NOMO-1 (cell line): ENCODE measurements around the gene KIF26B.
"Not testable (repeated sequence)": the region's sequence is repeated elsewhere in the genome, so short reads cannot be mapped to it uniquely, and the experiment has no call there.

Experiments
- DNase-seq, 2 experiments: peaks; one replicate each; lab custom pipeline; 2025; ENCODE audit not compliant: unreplicated experiment in 2 of 2; lab: John Stamatoyannopoulos, UW

KIF26B gene

DNA sequence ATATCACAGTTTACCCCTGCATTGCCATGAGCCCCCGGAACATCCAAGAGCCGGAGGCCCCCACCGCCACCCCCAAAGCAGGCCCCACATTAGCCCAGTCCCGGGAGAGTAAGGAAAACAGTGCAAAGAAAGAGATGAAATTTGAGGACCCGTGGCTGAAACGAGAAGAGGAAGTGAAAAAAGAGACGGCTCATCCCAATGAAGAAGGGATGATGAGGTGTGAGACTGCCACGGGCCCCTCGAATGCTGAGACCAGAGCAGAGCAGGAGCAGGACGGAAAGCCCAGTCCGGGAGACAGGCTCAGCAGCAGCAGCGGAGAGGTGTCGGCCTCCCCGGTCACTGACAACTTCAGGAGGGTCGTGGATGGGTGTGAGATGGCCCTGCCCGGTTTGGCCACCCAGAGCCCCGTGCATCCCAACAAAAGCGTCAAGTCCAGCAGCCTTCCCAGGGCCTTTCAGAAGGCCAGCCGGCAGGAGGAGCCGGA, 532.4 kb downstream of the KIF26B start:
- no peak for DNase-seq

DNA sequence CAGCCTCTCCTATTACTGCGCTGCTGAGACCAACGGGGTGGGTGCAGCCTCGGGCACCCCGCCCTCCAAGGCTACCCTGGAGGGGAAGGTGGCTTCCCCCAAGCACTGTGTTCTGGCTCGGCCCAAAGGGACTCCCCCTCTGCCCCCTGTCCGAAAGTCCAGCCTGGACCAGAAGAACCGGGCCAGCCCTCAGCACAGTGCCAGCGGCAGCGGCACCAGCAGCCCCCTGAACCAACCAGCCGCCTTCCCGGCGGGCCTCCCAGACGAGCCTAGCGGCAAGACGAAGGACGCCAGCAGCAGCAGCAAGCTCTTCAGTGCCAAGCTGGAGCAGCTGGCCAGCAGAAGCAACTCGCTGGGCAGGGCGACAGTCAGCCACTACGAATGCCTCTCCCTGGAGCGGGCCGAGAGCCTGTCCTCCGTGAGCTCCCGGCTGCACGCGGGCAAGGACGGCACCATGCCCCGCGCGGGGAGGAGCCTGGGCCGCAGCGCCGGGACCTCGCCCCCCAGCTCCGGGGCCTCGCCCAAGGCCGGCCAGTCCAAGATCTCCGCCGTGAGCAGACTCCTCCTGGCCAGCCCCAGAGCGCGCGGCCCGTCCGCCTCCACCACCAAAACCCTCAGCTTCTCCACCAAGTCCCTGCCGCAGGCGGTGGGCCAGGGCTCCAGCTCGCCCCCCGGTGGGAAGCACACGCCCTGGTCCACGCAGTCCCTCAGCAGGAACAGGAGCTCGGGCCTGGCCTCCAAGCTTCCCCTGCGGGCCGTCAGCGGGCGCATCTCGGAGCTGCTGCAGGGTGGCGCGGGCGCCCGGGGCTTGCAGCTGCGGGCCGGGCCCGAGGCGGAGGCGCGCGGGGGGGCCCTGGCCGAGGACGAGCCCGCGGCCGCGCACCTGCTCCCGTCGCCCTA, 533.1 kb downstream of the KIF26B start:
- no peak for DNase-seq

DNA sequence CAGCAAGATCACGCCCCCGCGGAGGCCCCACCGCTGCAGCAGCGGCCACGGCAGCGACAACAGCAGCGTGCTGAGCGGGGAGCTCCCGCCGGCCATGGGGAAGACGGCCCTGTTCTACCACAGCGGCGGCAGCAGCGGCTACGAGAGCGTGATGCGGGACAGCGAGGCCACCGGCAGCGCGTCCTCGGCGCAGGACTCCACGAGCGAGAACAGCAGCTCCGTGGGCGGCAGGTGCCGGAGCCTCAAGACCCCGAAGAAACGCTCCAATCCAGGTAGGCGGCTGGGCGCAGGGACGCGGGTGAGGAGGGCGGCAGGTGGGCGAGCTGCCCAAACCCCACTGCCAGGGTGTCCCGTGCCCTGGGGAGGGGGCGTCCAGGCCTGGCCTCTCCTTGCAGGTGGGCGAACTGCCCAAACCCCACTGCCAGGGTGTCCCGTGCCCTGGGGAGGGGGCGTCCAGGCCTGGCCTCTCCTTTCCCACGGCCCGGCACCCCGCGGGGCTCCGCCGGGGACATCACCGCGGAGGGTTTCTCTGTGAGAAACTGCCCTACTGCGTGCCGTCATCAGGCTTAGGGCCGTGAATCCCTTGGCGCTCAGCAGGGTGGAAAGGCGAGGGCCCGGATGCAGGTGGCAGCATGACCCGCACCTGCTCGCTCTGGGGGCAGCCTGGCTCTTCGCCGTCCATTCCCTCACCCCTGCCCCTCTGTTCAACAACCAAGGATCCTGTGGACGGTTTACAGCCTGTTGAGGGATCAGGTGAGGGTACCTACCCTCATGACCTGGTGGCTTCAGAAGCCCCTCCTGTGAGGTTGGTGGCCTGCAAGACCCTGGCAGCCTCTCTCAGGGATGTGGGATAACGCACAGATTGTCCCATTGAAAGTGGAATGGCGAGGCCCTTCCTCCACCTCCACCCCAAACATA, 534.0 kb downstream of the KIF26B start:
- no peak for DNase-seq

DNA sequence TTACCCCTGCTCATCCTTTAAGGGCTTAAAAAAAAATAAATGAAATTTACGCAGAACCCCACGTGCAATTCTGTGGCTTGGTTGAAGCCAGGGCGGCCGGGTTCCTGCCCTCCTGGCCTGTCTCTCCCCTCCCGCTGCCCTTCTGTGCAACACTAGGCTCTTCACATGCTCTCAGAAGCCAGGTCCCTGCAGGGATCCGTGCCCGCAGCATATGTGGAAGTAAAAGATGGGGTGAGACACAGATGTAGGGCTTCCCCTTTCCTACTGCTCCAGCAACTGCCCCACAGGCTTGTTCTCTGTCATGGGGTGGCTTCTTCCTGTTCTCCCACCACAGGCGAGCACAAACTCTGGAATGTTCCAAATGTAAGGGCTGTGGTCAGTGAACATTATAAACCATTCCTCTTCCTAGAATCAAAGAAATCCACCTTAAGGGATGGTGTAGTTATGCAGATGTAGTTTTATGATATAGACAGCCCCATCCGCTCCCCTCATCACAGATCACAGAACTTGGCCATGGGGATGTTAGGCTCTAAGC, 535.4 kb downstream of the KIF26B start:
- DNase-seq, result no peak

DNA sequence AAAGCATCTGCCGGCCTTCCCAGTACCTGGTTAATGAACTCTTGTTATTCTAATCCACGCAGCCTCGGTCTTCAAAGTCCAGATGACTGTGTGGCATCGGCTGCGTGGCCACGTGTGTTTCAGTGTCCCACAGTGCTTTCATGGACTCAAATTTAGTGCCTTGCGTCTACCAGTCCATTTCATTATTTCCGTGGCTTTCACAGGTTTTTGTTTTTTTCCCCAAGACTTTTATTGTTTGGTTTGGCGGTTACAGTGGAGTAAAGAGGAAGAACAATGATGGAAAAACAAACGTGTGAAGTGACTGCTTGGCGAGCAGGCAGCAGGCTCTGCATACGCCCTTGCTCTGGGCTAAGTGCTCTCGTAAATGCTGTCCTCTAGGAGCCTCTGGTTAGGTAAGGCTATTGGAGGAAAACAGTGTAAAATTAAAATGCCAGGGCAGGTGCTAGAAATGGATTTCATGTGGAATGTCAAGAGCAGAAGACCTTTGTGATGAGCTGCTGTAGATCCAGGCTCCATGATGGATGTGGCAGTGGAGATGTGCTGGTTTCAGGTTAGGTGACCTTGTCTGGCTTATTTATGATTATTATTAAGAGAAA, 536.3 kb downstream of the KIF26B start:
- no peak for DNase-seq

DNA sequence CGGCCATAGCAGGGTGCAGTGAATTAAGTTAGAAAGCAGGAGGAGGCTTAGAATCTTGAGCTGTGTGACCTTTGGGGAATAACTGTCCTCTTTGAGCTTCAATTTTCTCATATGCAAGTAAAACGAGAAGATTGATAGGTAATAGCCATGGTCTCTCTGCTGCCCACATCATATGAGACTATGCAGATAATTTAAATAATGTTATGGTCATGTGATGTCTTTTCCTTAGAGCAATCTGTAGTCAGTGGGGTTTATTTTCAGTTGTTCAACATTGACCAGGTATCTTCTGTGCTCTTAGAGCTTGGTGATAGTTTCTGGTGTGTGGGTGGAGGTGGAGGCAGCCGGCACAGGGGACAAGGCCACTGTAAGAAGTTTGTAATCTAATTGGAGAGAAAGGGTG, 537.1 kb downstream of the KIF26B start:
- DNase-seq, result no peak

DNA sequence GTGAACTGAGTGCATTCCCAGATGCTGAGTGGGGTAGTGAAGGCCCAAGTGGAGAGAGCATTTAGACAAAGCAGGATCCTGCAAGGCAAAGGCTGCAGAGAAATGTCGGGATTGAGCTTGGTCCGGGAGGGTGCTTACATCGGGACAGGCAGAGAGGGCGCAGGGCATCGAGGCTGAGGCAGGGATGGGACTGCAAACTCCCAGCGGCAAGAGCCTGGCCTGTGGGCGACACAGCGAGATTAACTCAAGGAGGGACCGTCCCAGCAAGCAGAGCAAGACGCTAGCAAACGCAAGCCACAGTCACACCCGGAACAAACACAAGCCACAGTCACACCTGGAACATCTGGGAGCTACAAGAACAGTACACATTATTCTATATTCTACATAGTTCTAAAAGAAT, 537.5 kb downstream of the KIF26B start:
- no peak for DNase-seq

DNA sequence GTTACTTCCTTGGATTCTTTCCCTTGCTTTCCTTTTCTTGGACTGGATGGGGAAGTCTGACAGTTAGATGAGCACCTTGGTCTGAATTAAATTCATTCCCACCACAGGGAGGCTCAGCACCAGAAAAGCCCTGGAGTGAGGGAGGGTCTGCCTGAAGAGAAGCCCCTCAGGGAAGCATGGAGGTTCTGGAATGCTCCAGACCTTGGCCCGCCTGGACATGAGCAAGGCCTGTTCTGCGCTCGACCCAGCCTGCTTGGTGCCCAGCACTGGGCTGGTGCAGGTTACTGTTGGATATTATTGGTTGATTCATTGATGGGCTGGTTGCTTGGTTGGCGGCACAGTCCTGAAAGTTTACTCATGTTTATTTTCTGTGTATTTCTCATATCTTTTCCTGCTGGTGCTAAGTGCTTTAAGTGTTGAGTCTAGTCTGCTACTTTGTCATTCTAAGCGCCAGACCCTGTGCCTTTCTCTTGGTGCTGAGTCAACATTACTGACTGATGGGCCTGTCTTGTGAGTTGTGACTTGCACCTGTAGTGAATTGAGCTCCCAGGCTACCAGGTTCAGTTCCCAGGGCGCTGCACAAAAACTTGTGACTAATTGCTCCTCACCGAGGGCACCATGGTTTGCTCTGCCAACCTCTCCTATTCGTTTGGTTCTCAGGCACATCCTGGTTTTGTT, 538.5 kb downstream of the KIF26B start:
- no peak for DNase-seq

DNA sequence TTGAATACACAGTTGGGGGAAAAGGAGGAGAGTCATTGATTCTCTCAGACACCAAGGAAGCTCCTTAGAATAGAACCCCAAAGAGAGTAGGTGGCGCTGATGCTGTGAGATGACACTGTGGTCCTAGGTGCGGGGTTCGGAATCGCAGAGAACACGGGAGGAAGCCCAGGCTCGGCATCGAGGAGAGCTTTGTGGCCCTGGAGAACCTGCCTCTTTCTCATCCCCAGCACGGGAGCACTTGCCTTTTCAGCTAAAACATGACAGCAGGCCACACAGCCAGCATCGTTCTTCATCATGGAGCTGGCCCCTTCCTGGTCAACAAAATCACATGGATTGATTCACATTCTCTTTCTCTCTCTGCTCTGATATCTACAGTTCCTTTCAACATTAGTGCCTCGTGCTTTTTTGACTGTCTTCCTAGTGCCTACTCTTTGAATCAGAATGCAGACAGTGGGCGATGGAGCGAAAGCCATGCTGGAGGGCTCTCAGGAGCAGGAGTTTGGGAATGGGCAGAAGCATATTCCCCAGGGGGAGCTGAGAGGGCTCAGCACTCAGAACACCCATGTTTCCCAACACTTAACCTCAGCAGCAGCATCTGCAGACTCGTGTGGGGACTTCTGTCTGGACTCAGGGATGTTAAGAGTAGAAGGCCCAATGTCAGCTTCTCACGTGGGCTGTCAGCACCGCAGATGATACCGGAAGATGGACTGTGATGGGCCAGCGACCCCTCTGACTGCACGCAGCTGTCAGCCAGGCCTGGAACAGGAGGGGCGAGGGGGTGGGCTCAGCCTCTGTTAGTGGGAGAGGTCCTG, 539.4 kb downstream of the KIF26B start:
- no peak for DNase-seq

DNA sequence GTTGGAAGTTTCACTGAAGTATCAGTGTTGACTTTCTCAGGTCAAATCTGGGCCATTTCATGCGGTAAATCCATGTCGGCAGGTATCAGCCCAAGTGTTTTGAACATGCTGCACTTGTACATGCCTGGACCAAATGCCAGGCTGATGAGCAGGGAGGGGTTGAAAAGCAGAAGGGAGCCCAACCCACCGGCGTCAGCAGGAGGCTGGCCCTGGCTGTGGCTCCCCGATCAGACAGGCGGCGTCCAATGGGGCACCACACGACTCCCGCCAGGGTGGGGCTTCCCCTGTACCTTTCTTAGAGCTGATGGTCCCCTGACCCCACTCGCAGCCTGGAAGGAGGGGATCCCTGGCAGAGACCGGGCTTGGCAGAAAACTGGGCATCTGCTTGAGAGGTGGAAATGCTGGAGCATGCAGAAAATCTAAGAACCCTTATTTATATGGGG, 540.0 kb downstream of the KIF26B start:
- DNase-seq, result no peak

DNA sequence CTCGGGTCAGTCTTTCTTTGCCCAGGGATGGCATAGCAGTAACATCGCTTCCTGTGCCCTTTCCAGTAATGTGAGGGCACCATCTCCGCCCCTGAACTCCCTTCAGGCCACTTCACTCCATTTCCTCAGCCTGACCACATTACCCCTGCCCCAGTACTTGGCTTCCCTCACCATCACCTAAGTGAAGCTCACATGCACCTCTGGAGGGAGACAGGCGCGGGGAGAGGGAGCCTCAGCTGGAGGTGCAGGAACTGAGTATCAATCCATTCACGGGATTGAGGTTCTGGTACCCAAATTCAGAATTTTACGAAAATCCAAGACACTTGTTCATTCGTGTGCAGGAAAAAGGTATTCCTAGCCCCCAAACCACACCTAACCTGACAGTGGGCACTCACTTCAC, 540.4 kb downstream of the KIF26B start:
- no peak for DNase-seq

DNA sequence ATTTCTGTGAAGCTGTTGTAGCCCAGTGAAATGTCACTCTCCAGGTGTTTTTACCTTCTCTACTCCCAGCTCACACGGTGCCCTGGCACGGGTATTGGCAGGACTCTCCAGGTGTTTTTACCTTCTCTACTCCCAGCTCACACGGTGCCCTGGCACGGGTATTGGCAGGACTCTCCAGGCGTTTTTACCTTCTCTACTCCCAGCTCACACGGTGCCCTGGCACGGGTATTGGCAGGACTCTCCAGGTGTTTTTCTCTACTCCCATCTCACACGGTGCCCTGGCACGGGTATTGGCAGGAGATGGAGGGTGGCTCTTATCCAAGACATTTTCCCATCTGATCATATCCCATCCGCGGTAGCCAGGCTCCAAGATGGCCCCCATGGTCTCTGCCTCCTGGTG, 540.9 kb downstream of the KIF26B start:
- DNase-seq, result not testable (repeated sequence)

DNA sequence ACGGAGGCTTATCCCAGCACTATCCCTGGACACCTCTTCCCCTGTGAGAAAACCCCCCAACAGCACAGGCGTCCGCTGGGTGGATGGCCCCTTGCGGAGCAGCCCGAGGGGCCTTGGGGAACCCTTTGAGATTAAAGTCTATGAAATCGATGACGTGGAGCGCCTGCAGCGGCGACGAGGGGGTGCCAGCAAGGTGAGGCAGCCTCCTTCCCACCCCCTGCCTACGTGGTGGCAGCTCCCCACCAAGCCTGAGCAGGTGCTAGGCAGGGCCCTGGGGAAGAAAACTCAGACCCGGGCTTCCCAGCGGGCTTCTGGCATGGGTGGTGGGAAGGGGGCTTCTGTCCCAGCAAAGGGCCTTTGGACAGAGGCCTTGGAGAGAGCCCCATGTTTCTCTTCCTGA, 543.3 kb downstream of the KIF26B start:
- no peak for DNase-seq

DNA sequence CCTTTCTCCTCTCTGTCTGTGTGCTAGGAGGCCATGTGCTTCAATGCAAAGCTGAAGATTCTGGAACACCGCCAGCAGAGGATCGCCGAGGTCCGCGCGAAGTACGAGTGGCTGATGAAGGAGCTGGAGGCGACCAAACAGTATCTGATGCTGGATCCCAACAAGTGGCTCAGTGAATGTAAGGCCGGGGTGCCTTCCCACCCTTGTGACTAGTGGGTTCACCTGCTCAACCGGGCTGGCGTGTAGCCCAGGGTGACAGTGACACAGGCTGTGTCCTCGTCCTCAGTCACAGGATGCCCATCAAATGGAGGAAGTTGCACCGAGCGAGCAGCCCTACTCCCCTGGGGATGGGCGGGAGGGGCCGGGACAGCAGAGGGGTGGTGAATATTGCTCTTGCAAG, 544.1 kb downstream of the KIF26B start:
- no peak for DNase-seq

DNA sequence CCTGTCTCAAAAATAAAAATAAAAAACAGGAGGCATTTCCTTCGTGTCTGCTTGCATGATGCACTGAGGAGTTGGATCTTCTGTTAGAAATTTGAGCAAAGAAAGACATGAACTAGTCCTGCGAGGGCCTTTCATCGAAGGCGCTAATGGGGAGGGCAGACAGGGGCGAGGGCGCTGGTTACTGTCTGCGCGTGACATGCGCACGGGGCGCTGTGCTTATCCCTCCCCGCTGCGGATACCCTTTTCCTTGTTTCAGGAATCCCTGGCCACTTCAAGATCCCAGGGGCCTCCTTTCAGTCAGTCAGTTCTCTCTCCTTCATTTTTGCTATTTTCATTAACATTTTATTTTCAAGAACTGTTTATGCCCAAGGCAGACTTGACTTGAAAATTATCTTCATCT, 545.8 kb downstream of the KIF26B start:
- no peak for DNase-seq

DNA sequence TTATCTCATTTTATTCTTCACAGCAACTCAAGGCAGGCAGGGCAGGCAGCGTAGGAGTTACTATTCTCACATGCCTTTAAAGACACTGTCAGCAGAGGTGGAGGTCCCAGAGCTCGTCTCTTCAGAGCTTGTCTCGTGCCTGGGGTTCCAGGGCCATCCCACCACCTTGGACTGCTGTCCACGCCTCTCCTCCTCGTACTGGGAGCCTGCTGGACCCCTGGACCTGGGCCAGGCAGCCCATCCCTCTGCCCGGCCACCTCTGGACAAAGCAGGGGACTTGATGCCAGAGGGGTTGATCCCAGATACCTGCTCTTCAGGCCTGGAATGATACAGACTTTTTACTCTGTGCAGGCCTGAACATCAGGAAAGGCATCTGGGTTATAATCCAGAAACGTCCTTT, 546.8 kb downstream of the KIF26B start:
- DNase-seq, result no peak

DNA sequence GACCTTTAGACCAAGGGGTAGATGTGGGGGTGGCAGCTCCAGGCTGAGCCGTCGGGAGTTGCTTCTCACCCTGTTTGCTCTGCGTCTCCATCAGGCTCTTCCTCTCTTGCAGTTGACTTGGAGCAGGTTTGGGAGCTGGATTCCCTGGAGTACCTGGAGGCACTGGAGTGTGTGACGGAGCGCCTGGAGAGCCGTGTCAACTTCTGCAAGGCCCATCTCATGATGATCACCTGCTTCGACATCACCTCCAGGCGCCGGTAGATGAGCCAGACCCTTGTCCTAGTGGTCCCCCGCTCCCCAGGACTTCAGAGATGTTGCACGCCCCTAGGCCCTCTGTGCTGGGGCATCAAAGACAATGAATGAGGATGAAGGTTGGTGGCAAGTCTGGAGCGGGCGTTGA, 547.6 kb downstream of the KIF26B start:
- no peak for DNase-seq

DNA sequence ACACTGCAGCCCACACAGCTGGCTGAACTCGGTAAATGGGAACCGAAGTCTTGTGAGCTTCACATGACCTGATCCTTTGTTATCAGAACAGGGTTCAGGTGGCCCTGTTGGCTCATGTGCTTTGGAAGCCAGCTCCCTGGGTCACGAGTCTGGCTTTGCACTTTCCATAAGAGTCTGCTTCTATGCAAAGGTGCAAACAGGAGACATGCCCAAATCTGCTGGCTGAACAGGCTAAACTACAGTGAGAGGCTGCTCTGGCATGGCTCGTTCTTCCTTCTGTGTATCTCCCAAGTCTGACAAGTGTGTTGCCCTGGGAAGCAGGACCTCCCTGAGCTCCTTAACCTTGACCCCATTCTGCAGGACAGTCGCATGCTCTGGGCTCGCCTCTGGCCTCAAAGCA, 549.6 kb downstream of the KIF26B start:
- DNase-seq, result no peak

DNA sequence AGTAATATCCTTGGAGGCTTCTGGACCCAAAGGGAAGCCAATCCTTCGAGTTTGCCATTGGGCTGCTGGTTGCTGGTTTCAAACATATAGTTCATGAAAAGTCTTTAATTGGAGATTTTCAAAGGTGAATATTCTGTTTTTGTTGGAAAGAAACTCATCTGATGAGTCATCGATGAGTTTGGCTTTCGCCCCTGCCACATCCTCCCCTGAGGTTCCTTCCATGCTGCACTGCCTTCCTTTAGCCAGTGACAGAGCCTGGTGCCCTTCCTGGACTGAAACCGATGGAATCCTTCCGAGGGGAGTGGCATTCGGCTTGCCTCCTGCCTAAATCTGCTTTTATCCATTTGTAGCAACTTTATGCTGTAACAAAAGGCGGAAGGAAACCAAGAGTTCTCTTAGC, 550.0 kb downstream of the KIF26B start:
- no peak for DNase-seq

DNA sequence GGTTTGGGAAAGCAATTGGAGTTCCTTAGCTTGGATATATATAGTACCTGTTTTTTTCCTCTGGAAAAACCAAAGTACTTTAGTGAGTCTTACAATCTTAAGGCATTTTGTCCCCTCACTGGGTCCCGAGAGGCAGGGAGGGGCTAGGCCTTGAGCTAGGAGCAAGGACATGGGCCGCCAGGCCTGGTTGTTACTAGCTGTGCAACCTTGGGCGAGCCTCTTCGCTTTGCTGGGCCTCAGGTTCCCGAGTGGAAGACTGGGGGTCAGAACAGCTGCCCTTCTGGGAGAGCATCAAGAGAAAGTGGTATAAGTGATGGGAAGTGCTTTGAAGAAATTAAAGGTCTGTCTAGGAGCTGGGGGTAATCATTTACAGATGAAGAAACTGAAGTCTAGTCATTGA, 553.2 kb downstream of the KIF26B start:
- no peak for DNase-seq
